Measurements from ENCODE around the gene TFAP2C.
"Not testable (repeated sequence)": the region's sequence is repeated elsewhere in the genome, so short reads cannot be mapped to it uniquely, and the experiment has no call there.

The TFAP2C gene

GRCh38 chr20:56616716-56617115 is 12.4 kb upstream of the TFAP2C start:
- no peak for DNase-seq (ENCODE audit: low read depth)

GRCh38 chr20:56617489-56617888 is 11.6 kb upstream of the TFAP2C start:
- no peak for DNase-seq (ENCODE audit: low read depth)

- no peak for DNase-seq (ENCODE audit: low read depth)
Observed at GRCh38 chr20:56621730-56622129, 7.4 kb upstream of the TFAP2C start.

- not testable (repeated sequence) for DNase-seq (ENCODE audit: low read depth)
Observed at GRCh38 chr20:56623930-56624329, 5.2 kb upstream of the TFAP2C start.

GRCh38 chr20:56624786-56625681 is 4.1 kb upstream of the TFAP2C start:
- DNase-seq (ENCODE audit: low read depth) = no peak

- no peak for DNase-seq (ENCODE audit: low read depth)
Observed at GRCh38 chr20:56625837-56626236, 3.3 kb upstream of the TFAP2C start.

GRCh38 chr20:56626367-56627121 is 2.6 kb upstream of the TFAP2C start:
- no peak for DNase-seq (ENCODE audit: low read depth)

- DNase-seq (ENCODE audit: low read depth) = no peak
Observed at GRCh38 chr20:56627122-56628014, 1.7 kb upstream of the TFAP2C start.

- no peak for DNase-seq (ENCODE audit: low read depth)
Observed at GRCh38 chr20:56628015-56628872, 862 bp upstream of the TFAP2C start.

GRCh38 chr20:56629464-56630085 is 469 bp downstream of the TFAP2C start:
- DNase-seq (ENCODE audit: low read depth) = no peak

GRCh38 chr20:56630086-56630493 is 984 bp downstream of the TFAP2C start:
- DNase-seq (ENCODE audit: low read depth) = no peak

GRCh38 chr20:56630506-56631317 is 1.6 kb downstream of the TFAP2C start:
- no peak for DNase-seq (ENCODE audit: low read depth)

GRCh38 chr20:56631318-56631989 is 2.3 kb downstream of the TFAP2C start:
- DNase-seq (ENCODE audit: low read depth) = no peak

GRCh38 chr20:56631990-56632327 is 2.9 kb downstream of the TFAP2C start:
- no peak for DNase-seq (ENCODE audit: low read depth)

GRCh38 chr20:56634307-56634706 is 5.2 kb downstream of the TFAP2C start:
- DNase-seq (ENCODE audit: low read depth) = no peak

GRCh38 chr20:56634735-56635385 is 5.8 kb downstream of the TFAP2C start:
- DNase-seq (ENCODE audit: low read depth) = no peak

GRCh38 chr20:56636716-56637115 is 7.6 kb downstream of the TFAP2C start:
- DNase-seq (ENCODE audit: low read depth) = no peak

- DNase-seq (ENCODE audit: low read depth) = no peak
Observed at GRCh38 chr20:56637576-56637975, 8.5 kb downstream of the TFAP2C start.

GRCh38 chr20:56646599-56646998 is 17.5 kb downstream of the TFAP2C start:
- no peak for DNase-seq (ENCODE audit: low read depth)

All from activated T-helper 1 cell treated with Interleukin-2 at 50 U/mL for 16 hours (primary cell).